ENCODE data around the gene MAST3. TPM values are rescaled to one million over a fixed set of nuclear protein-coding genes. Genes with fewer than 3 reads are reported as not detected.

The MAST3 gene
- total RNA-seq, 1 experiment from 2014 or later = 10.4 TPM

DNA sequence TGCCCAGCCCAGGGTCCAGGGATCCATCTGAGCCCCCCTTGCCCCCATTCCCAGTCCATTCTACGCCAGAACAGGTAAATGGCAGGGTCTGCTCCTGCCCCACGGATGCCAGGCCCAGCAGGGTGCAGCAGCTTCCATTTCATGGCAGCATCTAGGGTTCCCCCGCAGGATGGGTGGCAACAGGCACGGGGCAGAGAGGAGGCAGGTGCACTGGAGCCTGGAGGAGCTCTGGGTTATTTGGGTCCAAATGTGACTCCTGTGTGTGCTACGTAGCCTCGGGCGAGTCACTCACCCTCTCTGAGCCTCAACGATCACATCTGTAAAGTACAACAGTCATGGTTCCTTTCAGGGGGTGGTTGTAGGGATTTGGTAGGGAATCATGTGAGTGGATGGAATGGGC is 38.3 kb upstream of the MAST3 start:
- Histone ChIP-seq H3K79me2 (ENCODE audit: insufficient read depth, low read length) (no peaks in the 10 kb centered on the region), H3K4me2 (ENCODE audit: insufficient read depth, insufficient read length, low read length) (no peak overlapping the region), H3K4ac (ENCODE audit: low read depth, low read length) (no peak overlapping the region), H3K23me2 (ENCODE audit: insufficient read length, low read depth, low read length, poor library complexity, severe bottlenecking) (no peaks in the 10 kb centered on the region), H3K56ac (ENCODE audit: insufficient read length, low read depth, low read length) (no peak overlapping the region), H2BK5ac (ENCODE audit: insufficient read length, low read length) (no peak overlapping the region), H2AK5ac (ENCODE audit: insufficient read length, low read length) (no peak overlapping the region), H2AFZ (ENCODE audit: low read length) (no peak overlapping the region), H3K4me1 (ENCODE audit: insufficient read depth, low read length) (no peaks in the 10 kb centered on the region), H3T11ph (ENCODE audit: low read length) (no peak overlapping the region), H3K18ac (ENCODE audit: insufficient read length, low read depth, low read length) (no peak overlapping the region), H4K5ac (ENCODE audit: insufficient read length, low read depth, low read length) (no peak overlapping the region), H2BK15ac (ENCODE audit: low read depth, low read length) (no peak overlapping the region), H4K91ac (ENCODE audit: insufficient read length, low read depth, low read length) (no peak overlapping the region), H3K79me1 (ENCODE audit: insufficient read depth, low read depth, low read length, poor library complexity, severe bottlenecking) (no peaks in the 10 kb centered on the region), H3K27me3 (ENCODE audit: insufficient read depth, low read length) (no peaks in the 10 kb centered on the region), H3K14ac (ENCODE audit: insufficient read depth, low read length) (no peak overlapping the region), H3K27ac (ENCODE audit: insufficient read length, low read depth, low read length) (no peak overlapping the region), H4K20me1 (ENCODE audit: control insufficient read depth, insufficient read depth, insufficient read length) (no peaks in the 10 kb centered on the region), H2BK20ac (ENCODE audit: low read depth, low read length, poor library complexity, severe bottlenecking) (no peak overlapping the region), H3K9me3 (ENCODE audit: control insufficient read depth, low read depth, low read length) (no peaks in the 10 kb centered on the region), H4K8ac (replicated peaks; ENCODE audit: insufficient read length, low read depth, low read length) (no peak overlapping the region), H2BK12ac (ENCODE audit: insufficient read length, low read depth, low read length) (no peak overlapping the region), H2BK120ac (ENCODE audit: low read depth, low read length, poor library complexity, severe bottlenecking) (no peak overlapping the region), H3K9ac (ENCODE audit: extremely low read depth, insufficient read length, low read length) (no peak overlapping the region), H3K23ac (ENCODE audit: insufficient read length, low read depth, low read length) (no peak overlapping the region)
- Mint-ChIP-seq H3K27me3 (ENCODE audit: low read depth) (peaks cover 6% of the 10 kb centered on the region; the same call in 1 of the 2 replicates), H3K9me3 (peaks cover 0 to 4% of the 10 kb centered on the region in 2 experiments; a peak in 3 of 5 replicates), H3K36me3 (ENCODE audit: insufficient read depth in 1 of 3, low read depth in 3 of 3) (no peaks in the 10 kb centered on the region), H3K4me1 (peaks cover 0 to 19% of the 10 kb centered on the region in 2 experiments; a peak in 3 of 4 replicates), H3K27ac (no peak overlapping the region), H3K4me3 (peak overlapping the region in 1 of 2 experiments; percentile 14; a peak in 1 of 5 replicates)
- no CpG with 5 or more reads among the region's 8 CpGs for WGBS (ENCODE audit: extremely low coverage, insufficient read length, low lambda C conversion rate)
- DNase-seq = no peak
- TF ChIP-seq CTCF (conservative IDR thresholded peaks at IDR 0.05) = no peak

Data from H9 (cell line).